ENCODE results near the gene MAP3K6.

- TF ChIP-seq CTCF (conservative IDR thresholded peaks at IDR 0.05; ENCODE audit: low read depth, low read length) (no peak), EZH2phosphoT487 (IDR thresholded peaks at IDR 0.05; ENCODE audit: borderline replicate concordance, low read length) (no peak)
Observed at GRCh38 chr1:27335506-27336422, 31.0 kb downstream of the MAP3K6 start.

Measured in PC-3 (cell line).